ENCODE results near the gene KRTAP2-1.
"Not testable (repeated sequence)": the region's sequence is repeated elsewhere in the genome, so short reads cannot be mapped to it uniquely, and the experiment has no call there.

- not testable (repeated sequence) for TF ChIP-seq CTCF (IDR thresholded peaks at IDR 0.05; ENCODE audit: low read length); EZH2 (optimal IDR thresholded peaks at IDR 0.05; ENCODE audit: low read depth, low read length)
Measured at GRCh38 chr17:41065016-41065689, 18.0 kb upstream of the KRTAP2-1 start.
